ENCODE results near the gene MYO5B.

Gene MYO5B

DNA sequence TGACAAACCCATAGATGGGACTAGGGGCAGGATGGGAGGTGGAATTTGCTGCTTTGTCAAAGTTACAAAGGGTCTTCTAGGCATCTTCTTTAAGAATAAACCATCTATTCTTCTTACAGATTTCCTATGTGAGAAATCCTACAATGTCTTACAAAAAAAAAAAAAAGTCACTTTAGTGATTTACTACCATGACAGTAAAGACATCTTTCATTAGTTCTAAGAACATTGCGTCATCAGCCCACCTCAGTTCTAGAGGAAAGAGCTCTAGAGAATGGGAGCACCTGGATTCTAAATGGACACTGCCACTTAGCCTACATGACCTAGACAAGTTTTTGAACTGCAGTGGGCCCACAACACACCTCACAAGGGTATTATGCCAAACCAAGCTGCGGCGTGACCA, 172.0 kb downstream of the MYO5B start:
- Histone ChIP-seq H3K36me3 (replicated peaks; ENCODE audit: insufficient read depth, low read length) (no peaks in the 10 kb centered on the region), H4K20me1 (ENCODE audit: insufficient read depth, low read length) (no peaks in the 10 kb centered on the region), H3K9ac (ENCODE audit: low read length) (no peak overlapping the region), H3K4me2 (ENCODE audit: low read depth, low read length) (no peak overlapping the region), H3K79me2 (ENCODE audit: low read length) (no peaks in the 10 kb centered on the region), H3K9me2 (replicated peaks; ENCODE audit: insufficient read depth, low read length) (no peaks in the 10 kb centered on the region), H3K4me1 (ENCODE audit: low read length) (no peaks in the 10 kb centered on the region), H3K9me3 (replicated peaks; ENCODE audit: insufficient read depth, low read length) (no peaks in the 10 kb centered on the region), H2AFZ (ENCODE audit: low read length) (no peak overlapping the region), H3K27me3 (replicated peaks; ENCODE audit: insufficient read depth, low read length) (no peaks in the 10 kb centered on the region), H3K4me3 (ENCODE audit: low read length) (no peak overlapping the region), H3K27ac (ENCODE audit: low read length) (no peak overlapping the region), H3F3A (ENCODE audit: insufficient read depth, low read length) (no peaks in the 10 kb centered on the region)
- TF ChIP-seq EZH2phosphoT487 (IDR thresholded peaks at IDR 0.05; ENCODE audit: low read length): no peak
- no peak for TF ChIP-seq EZH2 (optimal IDR thresholded peaks at IDR 0.05; ENCODE audit: low read depth, low read length)
- TF ChIP-seq, protein P1, sequence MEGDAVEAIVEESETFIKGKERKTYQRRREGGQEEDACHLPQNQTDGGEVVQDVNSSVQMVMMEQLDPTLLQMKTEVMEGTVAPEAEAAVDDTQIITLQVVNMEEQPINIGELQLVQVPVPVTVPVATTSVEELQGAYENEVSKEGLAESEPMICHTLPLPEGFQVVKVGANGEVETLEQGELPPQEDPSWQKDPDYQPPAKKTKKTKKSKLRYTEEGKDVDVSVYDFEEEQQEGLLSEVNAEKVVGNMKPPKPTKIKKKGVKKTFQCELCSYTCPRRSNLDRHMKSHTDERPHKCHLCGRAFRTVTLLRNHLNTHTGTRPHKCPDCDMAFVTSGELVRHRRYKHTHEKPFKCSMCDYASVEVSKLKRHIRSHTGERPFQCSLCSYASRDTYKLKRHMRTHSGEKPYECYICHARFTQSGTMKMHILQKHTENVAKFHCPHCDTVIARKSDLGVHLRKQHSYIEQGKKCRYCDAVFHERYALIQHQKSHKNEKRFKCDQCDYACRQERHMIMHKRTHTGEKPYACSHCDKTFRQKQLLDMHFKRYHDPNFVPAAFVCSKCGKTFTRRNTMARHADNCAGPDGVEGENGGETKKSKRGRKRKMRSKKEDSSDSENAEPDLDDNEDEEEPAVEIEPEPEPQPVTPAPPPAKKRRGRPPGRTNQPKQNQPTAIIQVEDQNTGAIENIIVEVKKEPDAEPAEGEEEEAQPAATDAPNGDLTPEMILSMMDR (IDR thresholded peaks at IDR 0.05; ENCODE audit: low read length): no peak
- no peak for DNase-seq

DNA sequence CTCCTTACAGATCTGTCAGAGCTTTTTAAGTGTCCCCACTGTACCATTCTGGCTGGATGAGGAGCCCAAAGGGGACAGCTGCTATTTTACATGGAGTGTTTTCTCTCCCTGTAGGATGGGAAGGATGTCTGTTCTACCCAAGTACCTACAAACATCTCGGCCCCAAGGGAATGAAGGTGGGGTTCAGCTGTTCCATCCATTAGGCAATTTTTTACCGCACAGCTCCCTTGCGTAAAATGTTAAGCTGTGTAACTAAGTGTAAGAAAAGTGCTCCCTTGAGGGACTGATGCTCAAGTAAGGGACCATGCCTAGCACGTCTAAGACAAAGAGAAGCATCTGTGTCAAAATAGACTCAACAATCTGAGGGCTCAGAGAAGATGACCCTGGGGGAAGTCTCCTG, 180.3 kb downstream of the MYO5B start:
- TF ChIP-seq EZH2 (optimal IDR thresholded peaks at IDR 0.05; ENCODE audit: low read depth, low read length) (no peak), EZH2phosphoT487 (IDR thresholded peaks at IDR 0.05; ENCODE audit: low read length) (no peak)
- TF ChIP-seq, protein P1 (IDR thresholded peaks at IDR 0.05; ENCODE audit: low read length): no peak
- Histone ChIP-seq H3K27me3 (replicated peaks; ENCODE audit: insufficient read depth, low read length) (no peaks in the 10 kb centered on the region), H2AFZ (ENCODE audit: low read length) (no peak overlapping the region), H3K9ac (ENCODE audit: low read length) (no peak overlapping the region), H3K4me1 (ENCODE audit: low read length) (peaks cover 17% of the 10 kb centered on the region), H3K79me2 (ENCODE audit: low read length) (0 out of 2 replicates have a peak, but pooled peaks cover under 1% of the 10 kb centered on the region), H3K4me3 (ENCODE audit: low read length) (no peak overlapping the region), H3K4me2 (ENCODE audit: low read depth, low read length) (no peak overlapping the region), H3K9me2 (replicated peaks; ENCODE audit: insufficient read depth, low read length) (no peaks in the 10 kb centered on the region), H4K20me1 (ENCODE audit: insufficient read depth, low read length) (no peaks in the 10 kb centered on the region), H3K9me3 (replicated peaks; ENCODE audit: insufficient read depth, low read length) (no peaks in the 10 kb centered on the region), H3K27ac (ENCODE audit: low read length) (no peak overlapping the region), H3K36me3 (replicated peaks; ENCODE audit: insufficient read depth, low read length) (no peaks in the 10 kb centered on the region), H3F3A (ENCODE audit: insufficient read depth, low read length) (no peaks in the 10 kb centered on the region)
- DNase-seq: no peak

DNA sequence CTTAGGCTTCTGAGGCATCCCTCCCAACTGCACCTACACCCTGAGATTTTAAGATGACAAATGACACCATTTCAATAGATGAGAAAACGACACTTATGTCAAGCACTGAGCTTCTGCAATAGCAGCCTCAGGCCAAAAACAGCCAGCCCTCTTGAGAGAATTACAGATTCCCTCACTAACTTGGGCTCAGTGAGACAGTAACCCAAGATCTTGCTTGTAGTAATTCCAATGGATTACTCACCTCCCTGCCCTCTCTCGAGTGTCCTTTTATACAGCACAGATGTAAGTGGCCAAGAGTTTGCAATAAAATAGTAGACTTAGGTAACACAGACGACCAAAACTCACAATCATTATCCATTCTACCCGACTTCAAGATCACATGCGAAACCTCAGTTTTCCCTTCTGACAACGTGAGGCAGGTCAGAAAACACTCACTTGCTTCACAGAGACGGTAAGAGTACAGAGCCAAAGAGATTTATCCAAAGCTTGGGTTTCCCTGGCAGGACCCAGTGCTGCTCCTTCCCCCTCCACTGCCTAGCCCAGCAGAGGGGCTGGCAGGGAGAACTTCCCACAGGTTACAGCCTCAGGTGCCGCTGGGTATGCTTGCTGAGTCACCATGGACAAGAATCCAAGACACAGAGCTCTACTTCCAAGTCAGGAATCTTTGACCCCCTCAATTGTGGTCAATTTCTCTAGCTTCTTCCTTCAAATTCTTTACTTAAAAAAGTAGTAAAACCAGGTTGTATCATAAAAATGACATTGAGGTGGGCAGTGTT, 181.4 kb downstream of the MYO5B start:
- no peaks in the 10 kb centered on the region for H3K9me3 ChIP-seq (replicated peaks; ENCODE audit: insufficient read depth, low read length)
- no peak overlapping the region for H2AFZ ChIP-seq (ENCODE audit: low read length)
- no peak for DNase-seq
- H3K27ac ChIP-seq (ENCODE audit: low read length): no peak overlapping the region
- H3K4me2 ChIP-seq (ENCODE audit: low read depth, low read length): no peak overlapping the region
- H3K79me2 ChIP-seq (ENCODE audit: low read length): 0 out of 2 replicates have a peak, but pooled peaks cover 2% of the 10 kb centered on the region
- H3F3A ChIP-seq (ENCODE audit: insufficient read depth, low read length): no peaks in the 10 kb centered on the region
- H3K9me2 ChIP-seq (replicated peaks; ENCODE audit: insufficient read depth, low read length): no peaks in the 10 kb centered on the region
- no peak for TF ChIP-seq EZH2 (optimal IDR thresholded peaks at IDR 0.05; ENCODE audit: low read depth, low read length)
- TF ChIP-seq EZH2phosphoT487 (IDR thresholded peaks at IDR 0.05; ENCODE audit: low read length): no peak
- TF ChIP-seq, protein P1 (IDR thresholded peaks at IDR 0.05; ENCODE audit: low read length): no peak
- peaks cover 17% of the 10 kb centered on the region for H3K4me1 ChIP-seq (ENCODE audit: low read length)
- H4K20me1 ChIP-seq (ENCODE audit: insufficient read depth, low read length): no peaks in the 10 kb centered on the region
- no peaks in the 10 kb centered on the region for H3K27me3 ChIP-seq (replicated peaks; ENCODE audit: insufficient read depth, low read length)
- H3K36me3 ChIP-seq (replicated peaks; ENCODE audit: insufficient read depth, low read length): no peaks in the 10 kb centered on the region
- no peak overlapping the region for H3K9ac ChIP-seq (ENCODE audit: low read length)
- H3K4me3 ChIP-seq (ENCODE audit: low read length): no peak overlapping the region
